BE2C (cell line): ENCODE measurements around the gene FRS3.

ENCODE experiments used
- DNase-seq: peaks from one replicate; pipeline ENCODE4 v3.0.0-alpha.2; 2020
- H3K27me3 ChIP-seq: fragments of 250-450 bp; sonication (Bioruptor Pico); 2 replicates; pipeline ENCODE4 v1.5.1; 2020; ENCODE audit warnings: mild to moderate bottlenecking
- H3K36me3 ChIP-seq: fragments of 250-450 bp; sonication (Bioruptor Pico); 2 replicates; pipeline ENCODE4 v1.5.1; 2020; ENCODE audit warnings: mild to moderate bottlenecking
- H3K4me1 ChIP-seq: fragments of 250-450 bp; sonication (Bioruptor Pico); 2 replicates; pipeline ENCODE4 v1.5.1; 2020
- H3K4me3 ChIP-seq: 2 replicates; pipeline ENCODE4 v1.5.1; 2011; ENCODE audit warnings: low read depth, low read length
- H3K9me3 ChIP-seq: fragments of 250-450 bp; sonication (Bioruptor Pico); 2 replicates; pipeline ENCODE4 v1.5.1; 2020
- TF ChIP-seq, protein P1 (sequence below): IDR thresholded peaks from 2 replicates; pipeline ENCODE4 v1.5.1; 2012; ENCODE audit warnings: mild to moderate bottlenecking, low read depth, low read length

The FRS3 gene

DNA sequence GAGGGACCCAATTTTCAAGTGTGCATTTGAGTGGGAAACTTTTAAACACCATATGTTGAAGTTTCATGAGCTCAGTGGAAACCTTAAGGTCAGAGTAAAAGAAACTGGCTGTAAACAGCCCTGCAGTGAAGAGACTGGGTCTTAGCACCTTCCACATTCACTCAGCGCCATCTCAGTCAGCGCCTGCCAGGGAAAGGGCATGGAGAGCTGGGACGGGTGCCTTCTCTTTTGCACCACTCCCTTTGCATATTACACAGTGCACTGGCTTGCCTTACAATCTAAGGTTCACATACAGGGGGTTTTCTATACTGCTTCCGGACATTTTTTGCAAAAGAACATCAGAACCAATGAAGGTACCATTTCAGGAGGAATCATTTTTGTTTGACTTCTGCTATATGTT lies 12.3 kb upstream of the FRS3 start:
- no peak for DNase-seq
- Histone ChIP-seq H3K27me3 (no peaks in the 10 kb centered on the region), H3K36me3 (peaks cover 36% of the 10 kb centered on the region), H3K4me1 (no peaks in the 10 kb centered on the region), H3K9me3 (no peaks in the 10 kb centered on the region), H3K4me3 (no peak overlapping the region)
- TF ChIP-seq, protein P1, sequence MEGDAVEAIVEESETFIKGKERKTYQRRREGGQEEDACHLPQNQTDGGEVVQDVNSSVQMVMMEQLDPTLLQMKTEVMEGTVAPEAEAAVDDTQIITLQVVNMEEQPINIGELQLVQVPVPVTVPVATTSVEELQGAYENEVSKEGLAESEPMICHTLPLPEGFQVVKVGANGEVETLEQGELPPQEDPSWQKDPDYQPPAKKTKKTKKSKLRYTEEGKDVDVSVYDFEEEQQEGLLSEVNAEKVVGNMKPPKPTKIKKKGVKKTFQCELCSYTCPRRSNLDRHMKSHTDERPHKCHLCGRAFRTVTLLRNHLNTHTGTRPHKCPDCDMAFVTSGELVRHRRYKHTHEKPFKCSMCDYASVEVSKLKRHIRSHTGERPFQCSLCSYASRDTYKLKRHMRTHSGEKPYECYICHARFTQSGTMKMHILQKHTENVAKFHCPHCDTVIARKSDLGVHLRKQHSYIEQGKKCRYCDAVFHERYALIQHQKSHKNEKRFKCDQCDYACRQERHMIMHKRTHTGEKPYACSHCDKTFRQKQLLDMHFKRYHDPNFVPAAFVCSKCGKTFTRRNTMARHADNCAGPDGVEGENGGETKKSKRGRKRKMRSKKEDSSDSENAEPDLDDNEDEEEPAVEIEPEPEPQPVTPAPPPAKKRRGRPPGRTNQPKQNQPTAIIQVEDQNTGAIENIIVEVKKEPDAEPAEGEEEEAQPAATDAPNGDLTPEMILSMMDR: no peak

DNA sequence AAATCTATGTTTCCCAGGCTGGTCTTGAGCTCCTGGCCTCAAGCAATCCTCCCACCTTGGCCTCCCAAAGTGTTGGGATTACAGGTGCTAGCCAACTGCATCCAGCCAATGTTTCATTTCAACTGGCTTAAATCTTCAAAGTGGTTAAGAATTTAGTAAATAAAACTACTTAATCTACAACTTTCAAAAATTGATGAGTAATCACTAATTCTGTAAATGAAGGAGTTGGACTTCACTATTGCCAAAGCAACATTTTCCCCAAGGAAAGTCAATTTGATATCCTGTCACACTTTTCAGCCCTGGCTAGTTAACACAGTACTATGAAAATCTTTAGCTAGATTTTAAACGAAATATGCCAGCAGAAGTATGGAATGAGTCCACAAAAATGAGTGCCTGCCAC lies 11.6 kb upstream of the FRS3 start:
- no peak for DNase-seq
- TF ChIP-seq, protein P1: no peak
- Histone ChIP-seq H3K36me3 (peaks cover 33% of the 10 kb centered on the region), H3K4me3 (no peak overlapping the region), H3K27me3 (no peaks in the 10 kb centered on the region), H3K4me1 (no peaks in the 10 kb centered on the region), H3K9me3 (no peaks in the 10 kb centered on the region)

DNA sequence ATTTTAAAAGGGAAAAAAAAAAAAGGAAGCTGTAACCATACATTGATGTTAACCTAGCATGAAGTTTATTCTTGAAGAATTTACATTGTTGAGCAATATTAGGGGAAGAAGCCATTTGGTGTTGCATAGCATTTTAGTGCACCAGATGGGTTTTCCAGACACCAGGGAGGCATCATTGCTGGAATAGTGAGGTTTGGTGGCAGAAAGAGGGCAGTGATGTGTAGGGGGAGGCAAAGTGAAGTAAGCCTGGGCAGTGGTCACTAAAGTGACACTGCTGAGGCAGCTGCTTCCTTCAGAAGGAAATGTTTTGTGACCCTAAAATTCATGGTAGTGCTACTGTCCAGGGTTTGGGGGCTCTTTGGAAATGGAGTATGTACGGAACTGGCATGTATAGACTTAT lies 10.3 kb upstream of the FRS3 start:
- TF ChIP-seq, protein P1: no peak
- no peak for DNase-seq
- Histone ChIP-seq H3K9me3 (no peaks in the 10 kb centered on the region), H3K4me1 (no peaks in the 10 kb centered on the region), H3K27me3 (no peaks in the 10 kb centered on the region), H3K36me3 (peaks cover 28% of the 10 kb centered on the region), H3K4me3 (no peak overlapping the region)

DNA sequence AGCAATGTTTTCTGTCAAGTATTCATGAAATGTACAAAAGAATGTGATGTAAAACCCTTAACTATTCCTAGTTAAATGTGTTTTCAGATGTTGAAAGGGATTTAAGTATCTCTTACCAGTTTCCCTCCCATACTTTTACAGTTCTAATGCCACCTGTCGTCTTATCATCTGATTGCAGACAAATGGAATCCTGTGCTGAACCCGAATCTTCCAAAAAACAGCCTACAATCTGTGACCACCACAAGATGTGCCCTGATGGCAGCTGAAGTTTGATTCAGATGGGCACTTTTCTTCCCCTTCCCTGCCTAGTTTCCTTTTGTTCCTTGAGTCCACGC lies 9.7 kb upstream of the FRS3 start:
- DNase-seq: no peak
- Histone ChIP-seq H3K9me3 (no peaks in the 10 kb centered on the region), H3K4me1 (no peaks in the 10 kb centered on the region), H3K4me3 (no peak overlapping the region), H3K36me3 (peaks cover 28% of the 10 kb centered on the region), H3K27me3 (no peaks in the 10 kb centered on the region)
- TF ChIP-seq, protein P1: no peak

DNA sequence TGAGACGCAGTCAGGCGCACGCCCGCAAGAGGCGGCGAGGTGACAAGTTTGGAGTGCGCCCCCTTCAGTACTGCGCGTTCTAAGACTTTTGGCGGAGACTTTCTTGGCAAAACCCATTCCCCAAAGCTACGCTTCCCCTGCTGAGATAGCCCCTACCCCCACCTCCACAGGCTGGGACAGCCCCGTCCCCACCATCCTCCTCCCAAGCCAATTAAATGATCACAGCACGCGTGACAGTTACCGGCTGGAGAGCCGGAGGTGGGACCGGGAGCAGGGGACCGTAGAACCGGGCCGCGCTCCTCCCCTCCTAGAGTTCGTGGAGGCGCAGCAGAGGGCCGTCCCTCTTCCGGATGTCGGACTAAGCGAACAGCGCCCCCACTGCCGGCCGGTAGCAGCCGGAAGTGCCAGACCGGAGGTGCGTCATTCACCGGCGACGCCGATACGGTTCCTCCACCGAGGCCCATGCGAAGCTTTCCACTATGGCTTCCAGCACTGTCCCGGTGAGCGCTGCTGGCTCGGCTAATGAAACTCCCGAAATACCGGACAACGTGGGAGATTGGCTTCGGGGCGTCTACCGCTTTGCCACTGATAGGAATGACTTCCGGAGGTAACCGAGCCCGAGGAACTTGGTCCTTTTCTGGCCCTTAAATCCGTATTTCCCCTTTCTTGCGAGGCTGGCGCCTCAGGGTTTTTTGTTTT lies 7.7 kb upstream of the FRS3 start, which contains the start of gene TOMM6:
Gene TOMM6 (plus strand): TSS at position 476 of the 699 bp plus-strand sequence. CDS start 4 bp downstream, at position 480.
- Histone ChIP-seq H3K27me3 (no peaks in the 10 kb centered on the region), H3K9me3 (no peaks in the 10 kb centered on the region), H3K4me3 (peak within 1 kb of the TSS; percentile 97), H3K4me1 (no peaks in the 10 kb centered on the region), H3K36me3 (peaks cover 27% of the 10 kb centered on the region)
- peak; percentile 95 for DNase-seq
- TF ChIP-seq, protein P1: peak; percentile 69

DNA sequence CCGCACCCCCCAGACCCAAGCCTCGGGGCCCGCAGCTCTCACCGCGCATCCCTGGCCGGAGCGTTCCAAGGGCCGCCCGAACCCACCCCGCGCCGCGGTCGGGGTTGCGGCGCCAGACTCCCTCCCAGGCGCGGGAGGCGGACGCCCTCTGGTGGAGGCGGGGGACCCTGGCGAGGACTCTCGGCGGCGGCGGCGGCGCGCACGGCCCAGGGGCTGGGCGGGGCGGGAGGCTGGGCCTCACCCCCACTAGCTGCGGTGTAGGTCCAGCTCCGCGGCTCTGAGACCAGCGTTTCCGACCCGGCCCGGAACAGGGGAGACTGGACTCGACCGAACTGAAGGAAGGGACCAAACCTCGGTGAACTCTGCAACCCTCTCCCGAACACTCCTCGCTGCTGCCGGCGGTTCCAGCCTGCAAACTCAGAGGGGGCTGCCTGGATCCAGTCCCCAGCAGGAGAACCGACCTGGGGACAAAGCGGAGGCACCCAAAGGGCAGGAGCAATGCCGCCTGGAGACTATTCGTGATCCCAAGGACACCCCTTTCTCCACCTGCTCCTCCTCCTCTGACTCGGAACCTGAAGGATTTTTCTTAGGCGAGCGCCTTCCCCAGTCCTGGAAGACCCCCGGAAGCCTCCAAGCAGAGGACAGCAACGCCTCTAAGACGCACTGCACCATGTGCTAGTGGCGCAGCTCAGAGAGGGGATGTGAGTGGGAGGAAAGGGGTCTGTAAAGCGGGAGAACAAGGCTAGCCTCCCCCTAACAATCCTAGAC lies 6.9 kb upstream of the FRS3 start:
- DNase-seq: peak; percentile 91
- peaks cover 22% of the 10 kb centered on the region for H3K36me3 ChIP-seq
- H3K4me1 ChIP-seq: no peaks in the 10 kb centered on the region
- no peaks in the 10 kb centered on the region for H3K27me3 ChIP-seq
- peak overlapping the region; percentile 97 for H3K4me3 ChIP-seq
- no peaks in the 10 kb centered on the region for H3K9me3 ChIP-seq
- TF ChIP-seq, protein P1: peak; percentile 52
